SIG-M5 (cell line): Measurements from ENCODE around the gene TEX22.

Source experiments
- DNase-seq: peaks from one replicate; lab custom pipeline; 2025; lab: John Stamatoyannopoulos, UW

Gene TEX22

GRCh38 chr14:105456736-105457617, 58.6 kb downstream of the TEX22 start:
- no peak for DNase-seq

DNA sequence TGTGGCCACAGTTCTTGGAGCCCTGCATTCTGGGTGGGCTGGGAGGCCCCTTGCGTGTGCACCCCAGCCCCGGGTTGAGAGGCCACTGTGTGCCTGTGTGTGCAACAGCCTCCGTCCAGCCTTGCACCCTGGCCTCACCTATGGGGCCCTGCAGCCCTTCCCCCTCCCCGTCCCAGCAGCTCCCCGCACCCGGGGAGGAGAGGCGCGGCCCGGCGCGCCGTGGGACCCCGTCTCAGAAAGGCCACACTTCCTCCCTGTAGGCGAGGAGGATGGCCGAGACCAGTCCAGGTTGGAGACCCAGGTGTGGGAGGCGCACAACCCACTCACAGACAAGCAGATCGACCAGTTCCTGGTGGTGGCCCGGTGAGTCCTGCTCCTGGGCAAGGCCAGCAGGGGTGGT, 59.7 kb downstream of the TEX22 start:
- DNase-seq = no peak

DNA sequence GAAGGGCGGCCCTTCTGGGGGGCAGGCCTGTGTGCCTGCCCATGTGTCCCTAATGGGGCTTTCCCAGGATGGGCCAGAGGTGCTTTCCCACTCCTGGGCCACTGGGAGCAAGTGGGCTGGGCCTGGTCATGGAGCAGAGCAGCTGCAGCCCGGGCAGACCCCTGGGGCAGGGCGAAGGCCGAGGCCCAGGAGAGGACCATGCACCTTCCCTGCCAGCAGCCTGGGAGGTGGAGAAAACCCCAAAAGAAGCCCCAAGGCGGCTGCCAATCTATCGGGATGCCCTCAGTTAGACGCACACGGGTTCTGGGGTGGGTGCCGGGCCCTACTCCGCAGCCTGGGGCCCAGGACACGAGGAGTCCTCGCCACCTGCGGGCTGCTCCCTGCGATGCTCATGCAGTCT, 60.2 kb downstream of the TEX22 start:
- no peak for DNase-seq

GRCh38 chr14:105460116-105460515, 61.8 kb downstream of the TEX22 start:
- DNase-seq = no peak

DNA sequence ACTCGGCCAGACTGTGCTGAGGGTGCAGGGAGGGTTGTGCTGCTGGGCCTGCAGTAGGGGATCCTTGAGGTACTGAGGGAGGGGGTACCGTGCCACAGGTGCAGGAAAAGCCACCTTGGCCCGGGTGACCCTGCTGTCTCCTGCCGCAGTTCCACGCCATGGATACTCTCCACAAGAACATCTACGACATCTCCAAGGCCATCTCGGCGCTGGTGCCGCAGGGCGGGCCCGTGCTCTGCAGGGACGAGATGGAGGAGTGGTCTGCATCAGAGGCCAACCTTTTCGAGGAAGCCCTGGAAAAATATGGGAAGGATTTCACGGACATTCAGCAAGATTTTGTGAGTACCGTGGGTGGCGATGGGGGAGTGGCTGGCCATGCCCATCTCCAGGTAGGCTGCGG, 62.3 kb downstream of the TEX22 start:
- no peak for DNase-seq

DNA sequence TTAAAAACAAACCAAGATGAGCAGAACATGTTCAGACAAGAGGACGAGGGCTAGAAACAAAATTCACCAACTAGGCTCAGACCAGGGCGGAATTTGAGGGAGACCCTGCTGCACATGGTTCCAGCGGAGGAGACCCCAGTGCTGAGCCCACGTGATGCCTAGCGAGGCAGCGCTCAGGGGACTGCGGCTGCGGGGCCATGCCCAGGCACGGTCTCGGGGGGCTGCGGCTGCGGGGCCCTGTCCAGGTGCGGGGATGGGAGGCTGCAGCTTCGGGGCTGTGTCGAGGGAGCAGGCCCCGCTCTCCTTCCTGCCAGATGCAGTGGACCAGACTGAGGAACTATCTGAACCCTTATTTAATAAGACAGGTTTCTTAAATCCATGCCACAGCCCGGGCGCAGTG, 63.6 kb downstream of the TEX22 start:
- no peak for DNase-seq
